Measurements from ENCODE around the gene THOC1.

THOC1 gene

GRCh38 chr18:275486-275885, 7.6 kb upstream of the THOC1 start:
- DNase-seq: no peak

- DNase-seq: no peak
Measured at GRCh38 chr18:274313-274712, 6.5 kb upstream of the THOC1 start.

- DNase-seq: no peak
Measured at GRCh38 chr18:273525-273924, 5.7 kb upstream of the THOC1 start.

- no peak for DNase-seq
Measured at GRCh38 chr18:272650-273049, 4.8 kb upstream of the THOC1 start.

GRCh38 chr18:269480-270095, 1.7 kb upstream of the THOC1 start:
- no peak for DNase-seq

DNA sequence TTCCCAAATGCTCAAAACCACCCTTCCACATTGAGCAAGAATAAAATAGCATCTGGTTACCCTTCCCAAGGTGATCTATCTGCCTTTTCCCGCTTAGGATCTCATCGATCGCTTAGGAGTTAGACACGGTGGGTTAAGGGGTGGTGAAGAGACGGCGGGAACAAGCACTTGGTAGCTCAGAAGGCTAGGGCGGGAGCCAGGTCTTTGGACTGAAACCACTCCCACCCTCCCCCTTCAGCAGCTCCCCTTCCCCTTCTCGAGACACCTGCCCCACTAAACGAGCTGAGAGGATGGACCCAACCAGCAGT, 513 bp downstream of the THOC1 start:
- peak; percentile 73 for DNase-seq

GRCh38 chr18:261398-262073, 6.3 kb downstream of the THOC1 start:
- no peak for DNase-seq

DNA sequence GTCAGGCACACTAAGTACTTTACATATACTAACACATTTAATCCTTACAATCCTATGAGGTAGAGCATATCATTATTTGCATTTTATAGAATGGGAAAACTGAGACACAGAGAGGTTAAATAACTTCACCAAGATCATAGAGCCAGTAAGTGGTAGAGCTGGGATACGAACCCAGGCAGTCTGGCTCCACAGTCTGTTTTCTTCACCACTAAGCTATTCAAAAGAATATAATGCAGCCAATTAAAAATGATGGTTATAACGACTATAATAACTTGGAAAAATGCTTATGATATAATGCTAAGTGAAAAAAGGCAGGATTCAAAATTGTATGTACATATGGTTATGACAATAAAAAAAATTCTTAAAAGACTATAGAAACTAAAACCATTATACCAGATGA, 7.3 kb downstream of the THOC1 start:
- DNase-seq: no peak

DNA sequence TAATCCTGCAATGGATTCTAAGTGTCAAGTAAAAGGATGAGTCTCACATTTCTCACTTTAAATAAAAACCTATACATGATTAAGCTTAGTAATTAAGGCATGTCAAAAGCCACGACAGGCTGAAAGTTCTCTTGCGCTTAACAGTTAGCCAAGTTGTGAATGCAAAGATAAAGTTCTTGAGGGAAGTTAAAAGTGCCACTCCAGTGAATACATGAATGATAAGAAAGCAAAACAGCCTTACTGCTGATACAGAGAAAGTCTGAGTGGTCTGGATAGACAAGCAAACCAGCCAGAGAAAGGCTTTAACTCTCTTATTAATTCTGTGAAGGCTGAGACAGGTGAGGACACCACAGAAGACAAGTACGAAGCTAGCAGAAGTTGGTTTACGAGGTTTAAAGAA, 12.7 kb downstream of the THOC1 start:
- DNase-seq: no peak

GRCh38 chr18:253121-253520, 14.7 kb downstream of the THOC1 start:
- no peak for DNase-seq

GRCh38 chr18:251572-251971, 16.3 kb downstream of the THOC1 start:
- no peak for DNase-seq

DNA sequence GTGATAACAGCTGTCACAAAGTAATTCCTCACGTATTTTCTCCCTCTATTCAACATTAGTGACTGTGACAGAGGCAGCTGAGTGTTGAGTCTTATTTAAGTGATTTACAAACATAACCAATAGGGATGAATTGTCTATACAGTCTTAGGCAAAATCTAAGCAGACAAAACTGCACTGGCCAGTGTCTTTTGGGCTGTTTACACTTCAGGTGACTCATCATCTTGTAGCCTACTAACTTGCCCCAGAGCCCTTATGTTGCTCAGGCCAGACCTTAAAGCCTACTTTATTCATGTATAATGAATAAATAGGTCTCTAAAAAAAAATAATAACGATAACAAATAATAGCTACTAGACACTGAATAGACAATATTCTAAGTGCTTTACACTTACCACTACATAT, 17.2 kb downstream of the THOC1 start:
- DNase-seq: no peak

- no peak for DNase-seq
Measured at GRCh38 chr18:248053-248452, 19.8 kb downstream of the THOC1 start.

DNA sequence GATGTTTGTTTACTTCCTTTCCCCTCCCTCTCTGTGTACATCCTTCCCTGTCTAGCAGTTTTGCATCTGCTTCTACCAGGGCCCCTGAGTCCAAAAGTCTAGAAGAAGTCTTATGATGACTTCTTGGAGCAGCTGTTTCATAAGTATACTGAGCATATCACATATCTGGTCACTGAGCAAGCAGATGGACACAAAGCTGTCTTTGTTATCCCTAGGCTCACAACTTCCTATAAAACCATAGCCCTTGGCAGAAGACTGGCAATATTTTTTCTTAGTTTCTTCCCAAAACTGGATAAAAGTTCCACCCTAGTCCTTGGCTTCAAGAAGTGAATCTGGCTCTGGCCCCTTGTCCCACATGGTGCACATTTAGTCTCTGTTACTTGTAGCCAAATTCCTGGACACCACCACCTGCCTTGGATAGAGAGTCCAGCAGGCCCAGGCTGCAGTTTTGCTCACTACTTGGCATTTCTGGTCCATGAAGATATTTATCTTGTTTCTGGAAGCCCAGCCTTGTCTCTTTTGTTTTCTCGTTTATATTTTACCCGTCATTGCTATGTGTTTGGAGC, 22.5 kb downstream of the THOC1 start:
- DNase-seq: no peak

GRCh38 chr18:240175-240574, 27.7 kb downstream of the THOC1 start:
- no peak for DNase-seq

GRCh38 chr18:231563-231962, 36.3 kb downstream of the THOC1 start:
- DNase-seq: no peak

GRCh38 chr18:228586-228985, 39.3 kb downstream of the THOC1 start:
- no peak for DNase-seq

DNA sequence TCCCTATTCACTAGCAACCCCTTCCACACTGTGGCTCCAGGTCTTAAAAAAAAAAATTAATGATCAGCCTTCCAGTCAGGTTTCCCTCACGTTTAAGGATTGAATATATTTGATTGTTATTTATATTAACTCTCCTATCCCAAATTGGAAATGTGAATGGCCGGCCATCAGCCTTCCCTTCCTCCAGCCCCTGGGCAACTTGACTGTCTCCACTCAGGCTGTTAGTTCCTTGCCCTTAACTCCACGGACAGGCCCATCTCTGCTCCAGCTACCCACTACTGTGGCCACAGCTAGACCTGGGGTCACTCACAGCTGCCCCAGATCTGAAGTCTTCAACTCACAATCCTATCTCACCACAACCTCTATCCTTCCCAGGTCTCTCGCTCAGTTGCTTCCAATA, 39.9 kb downstream of the THOC1 start:
- no peak for DNase-seq

GRCh38 chr18:227374-227773, 40.5 kb downstream of the THOC1 start:
- no peak for DNase-seq

- no peak for DNase-seq
Measured at GRCh38 chr18:225745-226144, 42.1 kb downstream of the THOC1 start.

- no peak for DNase-seq
Measured at GRCh38 chr18:220708-221107, 47.1 kb downstream of the THOC1 start.

DNA sequence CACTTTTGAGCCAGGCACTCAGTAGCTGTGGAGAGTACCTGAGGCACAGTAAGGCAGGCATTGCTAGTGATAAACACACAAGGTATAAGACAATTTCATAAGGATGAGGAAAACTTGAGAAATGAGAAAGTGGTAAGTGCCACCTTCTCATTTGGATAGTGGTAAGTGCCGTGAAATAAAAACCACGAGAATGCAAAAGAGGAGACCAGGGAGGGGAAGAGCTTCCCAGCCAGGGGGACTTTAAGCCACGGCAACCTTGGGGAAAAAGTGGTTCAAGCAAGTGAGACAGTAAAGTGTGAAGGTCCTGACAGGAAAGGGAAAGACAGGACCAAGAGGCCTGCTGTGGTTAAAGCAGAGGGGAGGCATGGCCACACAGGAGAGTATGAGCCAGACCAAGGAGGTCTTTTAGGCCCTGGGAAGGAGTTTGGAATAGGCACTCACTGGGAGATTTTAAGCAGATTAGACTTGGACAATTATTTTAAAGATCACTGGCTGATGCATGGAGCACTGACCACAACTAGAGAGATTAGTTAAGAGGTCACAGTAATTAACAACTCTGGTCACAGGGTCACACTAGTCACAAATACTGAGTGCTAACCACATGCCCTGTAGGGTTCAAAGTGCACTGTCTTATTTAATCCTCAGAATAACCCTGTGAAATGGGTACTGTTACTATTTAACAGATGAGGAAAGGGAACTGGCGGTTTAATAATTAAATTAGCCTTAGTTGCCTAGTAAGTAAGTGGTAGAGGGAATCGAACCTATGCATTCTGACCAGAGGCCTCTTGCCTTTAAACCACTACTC, 50.1 kb downstream of the THOC1 start:
- no peak for DNase-seq

DNA sequence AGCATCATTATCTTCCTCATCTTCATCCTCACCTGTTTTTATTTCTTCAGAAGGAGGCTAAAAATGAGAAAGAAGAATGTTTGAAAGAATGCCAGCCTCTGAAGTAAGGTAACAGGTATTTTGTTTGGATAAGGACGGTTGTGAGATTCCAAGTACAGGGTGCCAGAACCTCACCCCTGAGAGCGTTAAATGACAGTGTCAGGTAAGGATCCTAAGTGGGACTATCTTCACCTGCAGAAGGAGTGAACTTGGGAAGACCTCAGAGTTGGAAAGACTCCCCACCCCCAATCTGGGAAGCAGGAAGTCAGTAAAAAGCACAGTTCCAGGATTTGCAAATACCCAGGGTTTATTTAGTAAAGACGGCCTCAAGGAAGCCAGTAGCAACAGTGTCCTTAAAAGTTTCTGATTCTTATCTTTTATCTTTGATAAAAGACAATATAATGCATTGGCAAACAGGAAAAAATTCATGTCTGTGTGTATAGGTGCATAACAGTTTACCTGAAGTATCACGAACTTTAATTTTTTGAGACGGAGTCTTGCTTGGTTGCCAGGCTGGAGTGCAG, 52.3 kb downstream of the THOC1 start:
- no peak for DNase-seq

- no peak for DNase-seq
Measured at GRCh38 chr18:213966-214365, 53.9 kb downstream of the THOC1 start.

Measured in COR-L47 (cell line).